GM21737 (cell line): ENCODE data around the gene NAALADL2.

Experiments used
- ATAC-seq: cut with Tn5 transposase; IDR thresholded peaks from one replicate; pipeline ENCODE4 v1.9.1; 2021; ENCODE audit warnings: mild to moderate bottlenecking, moderate library complexity; ENCODE audit not compliant: unreplicated experiment

Gene NAALADL2

DNA sequence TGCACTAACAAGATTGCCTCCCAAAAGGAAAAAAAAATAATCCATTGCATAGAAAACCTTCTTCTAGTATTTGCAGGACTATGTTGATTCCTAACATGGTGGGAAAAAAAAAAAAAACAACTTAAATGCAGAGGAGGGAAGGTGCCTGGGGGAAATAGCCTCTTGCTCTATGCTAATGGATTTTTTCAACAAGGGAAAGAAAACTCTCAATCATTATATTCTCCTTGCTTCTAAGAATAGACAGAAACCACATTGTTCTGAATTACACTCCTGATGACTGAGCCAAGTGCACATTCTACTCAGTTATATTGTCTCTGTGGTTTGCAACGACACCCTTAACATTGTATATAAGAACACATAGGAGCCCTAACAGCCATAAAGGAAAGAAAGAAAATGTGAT lies 760.2 kb downstream of the NAALADL2 start:
- no peak for ATAC-seq

DNA sequence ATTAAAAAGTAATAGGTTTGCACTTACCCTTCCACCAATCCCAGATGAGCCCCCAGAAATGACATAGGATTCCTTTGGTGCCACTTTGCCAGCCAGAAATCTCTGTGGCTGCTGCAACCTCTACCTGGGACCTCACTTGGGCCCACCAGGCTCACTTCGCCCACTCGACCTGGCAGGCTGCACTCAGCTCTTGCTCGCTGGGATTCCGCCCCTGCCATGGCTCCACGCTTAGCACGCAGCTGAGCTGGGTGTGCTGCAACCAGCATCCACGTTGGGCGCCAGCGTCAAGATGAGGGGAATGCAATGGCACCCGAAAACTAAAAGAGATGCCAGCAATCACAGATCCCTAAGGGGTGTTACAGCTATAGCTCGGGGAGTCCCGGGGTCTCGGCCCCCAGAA lies 761.0 kb downstream of the NAALADL2 start:
- no peak for ATAC-seq

DNA sequence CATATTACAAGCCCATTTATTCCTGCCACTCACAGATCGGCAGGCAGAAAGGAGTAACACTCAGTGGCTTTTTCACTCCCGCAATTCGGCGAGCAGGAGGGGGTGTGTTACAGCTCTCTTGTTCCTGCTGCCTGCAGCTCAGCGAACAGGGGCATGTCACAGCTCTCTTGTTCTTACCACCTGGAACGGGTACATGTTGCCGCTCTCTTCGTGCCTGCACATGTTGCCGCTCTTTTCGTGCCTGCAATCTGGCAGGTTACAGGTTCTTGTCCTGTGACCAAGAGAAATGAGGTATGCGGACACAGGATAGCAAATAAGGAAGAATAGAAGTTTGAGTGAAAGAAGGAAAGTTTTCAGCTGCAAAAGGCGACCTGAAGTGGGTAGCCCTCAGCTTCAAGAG lies 761.4 kb downstream of the NAALADL2 start:
- no peak for ATAC-seq

DNA sequence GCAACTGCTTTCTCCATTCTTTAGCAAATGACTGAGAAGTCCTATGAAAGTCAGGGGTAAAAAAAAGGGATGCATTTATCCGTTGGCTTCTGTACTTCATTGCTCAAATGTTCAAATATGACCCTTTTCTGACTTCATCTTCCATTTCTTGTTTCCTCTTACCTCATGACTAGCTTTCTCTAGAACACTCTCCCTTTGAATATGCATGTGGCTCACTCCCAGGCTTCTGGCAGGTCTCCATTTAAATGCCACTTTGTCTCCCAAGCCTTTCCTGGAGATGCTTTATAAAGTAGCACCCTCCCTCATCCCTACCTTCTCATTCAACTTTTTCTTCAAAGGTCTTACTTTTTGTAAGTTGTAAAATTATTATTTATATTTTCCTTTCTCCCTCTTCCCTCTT lies 781.8 kb downstream of the NAALADL2 start:
- ATAC-seq = no peak

DNA sequence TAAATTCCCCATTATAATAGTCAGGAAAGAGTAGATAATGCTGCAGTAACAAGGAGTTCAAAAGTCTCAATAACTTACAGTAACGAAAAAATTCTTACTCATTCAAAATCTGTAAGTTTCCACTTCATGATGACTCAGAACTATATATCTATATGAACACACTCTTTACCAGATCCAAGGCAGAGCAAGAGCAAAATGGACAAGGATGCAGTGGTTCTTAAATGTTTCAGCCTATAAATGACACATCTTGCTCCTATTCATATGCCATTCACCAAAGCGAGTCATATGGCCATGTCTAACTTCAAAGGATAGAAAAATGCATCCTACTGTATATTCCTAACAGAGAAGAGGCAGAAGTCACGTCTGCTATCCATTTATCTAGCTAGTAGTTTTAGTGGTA lies 787.7 kb downstream of the NAALADL2 start:
- ATAC-seq = no peak

DNA sequence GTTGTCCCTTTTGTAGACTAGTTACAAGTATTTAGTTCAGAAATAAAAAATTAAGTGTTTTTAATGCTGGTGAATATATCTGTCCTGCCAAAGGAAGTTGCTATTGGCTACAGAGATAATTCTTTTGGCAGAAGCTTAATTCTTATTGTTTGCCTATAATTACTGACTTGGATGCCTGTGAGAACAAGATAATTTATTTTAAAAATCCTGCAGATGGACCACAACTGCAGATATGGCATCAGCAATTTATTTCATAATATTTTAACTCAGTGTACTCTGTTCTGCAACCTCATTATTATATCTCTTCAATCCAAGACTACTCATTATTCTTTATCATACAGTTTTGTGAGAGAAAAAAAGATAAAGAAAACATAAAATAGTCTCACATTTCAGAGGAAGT lies 789.8 kb downstream of the NAALADL2 start:
- ATAC-seq = no peak

DNA sequence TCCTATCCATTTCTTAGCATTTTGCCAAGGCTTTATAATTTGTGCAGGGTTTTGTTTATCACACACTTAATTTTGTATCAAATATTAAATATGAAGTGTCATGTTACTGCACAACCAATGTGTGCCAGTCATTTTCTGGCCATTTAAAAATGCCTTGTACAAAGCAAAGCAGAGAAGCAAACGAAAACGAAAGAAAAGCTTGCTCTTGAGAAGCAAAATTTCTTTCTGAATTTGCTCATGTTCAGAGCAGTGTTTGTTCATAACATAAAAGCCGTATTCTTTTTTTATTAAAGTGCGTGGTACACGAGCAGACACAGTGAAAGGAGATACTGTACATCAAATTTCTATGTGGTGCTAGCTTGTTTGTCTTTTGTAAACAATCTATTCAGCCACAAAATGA lies 792.6 kb downstream of the NAALADL2 start:
- no peak for ATAC-seq

DNA sequence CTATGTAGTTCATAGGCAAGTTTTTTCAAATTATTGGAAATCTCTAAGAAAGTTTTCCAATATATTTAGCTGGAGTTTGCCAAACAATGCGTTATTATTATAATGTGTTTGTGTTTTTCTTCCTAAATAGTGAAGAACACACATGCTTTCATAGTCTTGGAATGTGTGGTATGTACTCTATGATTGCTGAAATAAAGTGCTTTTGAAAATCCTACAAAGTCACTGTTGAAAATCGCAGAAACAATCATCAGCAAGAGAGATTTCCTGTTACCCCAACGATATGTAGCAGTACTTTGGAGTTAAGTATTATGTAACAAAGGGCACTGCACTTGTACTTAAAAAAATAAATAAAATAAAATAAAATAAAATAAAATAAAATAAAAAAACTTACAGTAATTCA lies 796.2 kb downstream of the NAALADL2 start:
- ATAC-seq = no peak

DNA sequence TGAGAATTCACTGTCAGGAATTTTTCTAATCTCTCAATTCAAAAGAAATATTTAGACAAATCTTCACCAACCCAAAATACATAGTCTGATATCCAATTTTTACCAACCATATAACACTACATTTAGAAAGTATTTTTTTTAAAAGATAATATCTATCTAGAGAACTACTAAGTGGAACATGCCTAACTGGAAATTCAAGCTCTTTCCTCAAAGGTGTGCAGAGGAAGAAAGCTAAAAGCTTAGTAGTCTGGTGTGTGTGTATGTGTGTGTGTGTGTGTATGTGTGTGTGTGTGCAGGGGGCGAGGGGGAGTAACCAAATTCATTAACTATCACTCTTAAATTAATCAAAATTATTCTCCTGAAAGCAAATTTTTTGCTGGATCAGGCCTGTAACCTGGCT lies 797.3 kb downstream of the NAALADL2 start:
- ATAC-seq = no peak

DNA sequence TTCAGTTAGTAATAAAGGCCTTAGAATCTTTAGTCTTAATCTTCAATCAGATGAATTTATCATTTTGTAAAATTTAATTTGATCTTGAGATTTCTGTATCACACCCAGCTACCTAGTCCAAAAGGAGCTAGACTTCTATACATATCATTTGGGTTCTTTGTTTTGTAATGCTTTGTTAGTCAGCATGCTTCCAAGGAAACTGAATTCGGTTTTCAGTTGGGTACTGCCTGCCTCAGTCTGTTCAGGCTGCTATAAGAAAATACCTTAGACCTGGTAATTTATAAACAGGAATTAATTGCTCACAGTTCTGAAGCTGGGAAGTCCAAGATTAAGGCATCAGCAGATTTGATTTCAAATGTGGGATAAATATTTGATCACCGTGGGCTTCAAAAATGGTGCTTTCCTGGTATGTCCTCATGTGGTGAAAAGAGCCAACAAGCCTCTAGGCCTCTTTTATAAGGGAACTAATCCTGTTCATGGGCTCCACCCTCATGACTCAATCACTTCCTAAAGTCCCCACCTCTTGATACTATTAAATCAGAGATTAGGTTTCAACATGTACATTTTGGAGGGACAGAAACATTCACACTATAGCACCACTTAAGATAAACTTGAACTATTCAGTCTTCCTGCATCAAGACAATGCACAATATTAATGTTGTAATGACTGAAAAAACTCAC lies 800.7 kb downstream of the NAALADL2 start:
- no peak for ATAC-seq

DNA sequence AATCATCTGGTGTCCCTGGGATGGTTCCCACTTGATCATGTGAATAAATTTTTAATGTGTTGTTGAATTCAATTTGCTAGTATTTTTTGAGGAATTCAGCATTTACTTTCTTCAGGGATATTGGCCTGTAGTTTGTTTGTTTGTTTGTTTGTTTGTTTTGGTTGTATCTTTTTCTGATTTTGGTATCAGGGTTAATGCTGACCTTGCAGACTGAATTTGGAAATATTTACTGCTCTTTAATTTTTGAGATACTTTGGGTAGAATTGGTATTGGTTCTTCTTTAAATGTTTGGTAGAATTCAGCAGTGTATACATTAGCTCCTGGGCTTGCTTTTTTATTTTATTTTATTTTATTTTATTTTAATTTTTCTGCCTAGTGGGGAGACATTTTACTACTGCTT lies 803.7 kb downstream of the NAALADL2 start:
- ATAC-seq = no peak

DNA sequence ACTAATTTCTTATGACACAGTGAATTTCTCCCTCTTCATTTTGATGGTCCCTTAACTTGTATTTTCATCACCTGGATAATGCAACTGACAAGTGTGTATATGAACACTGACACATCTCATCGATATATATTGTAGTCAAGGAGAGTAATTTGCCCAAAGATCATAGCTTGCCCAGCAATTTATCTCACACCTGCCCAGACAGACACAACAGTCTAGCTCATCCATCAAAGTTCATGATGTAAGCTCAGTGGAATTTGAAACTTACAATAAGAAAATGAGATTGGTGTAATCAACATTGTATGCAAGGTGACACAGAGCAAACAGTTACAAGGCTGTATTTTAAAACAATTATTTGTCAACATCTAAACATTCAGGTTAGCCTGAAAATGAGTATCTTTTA lies 805.8 kb downstream of the NAALADL2 start:
- no peak for ATAC-seq

DNA sequence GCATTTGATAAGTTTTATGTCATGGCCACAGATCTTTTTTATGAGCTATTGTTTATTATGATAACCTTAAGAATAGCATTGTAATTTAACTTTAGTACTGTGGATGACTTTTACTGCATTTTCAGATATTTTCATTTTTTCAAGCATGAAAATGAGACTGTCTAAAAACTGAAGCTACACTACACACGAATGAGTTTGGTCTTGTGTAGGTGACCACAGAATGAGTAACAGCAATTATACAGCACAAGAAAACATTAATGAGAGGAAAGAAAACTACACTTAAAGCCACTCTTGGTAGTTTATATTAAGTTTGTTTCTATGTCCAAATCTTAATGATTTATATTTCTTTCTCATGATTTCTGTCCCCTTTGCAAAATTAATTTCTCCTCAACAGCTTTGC lies 809.2 kb downstream of the NAALADL2 start:
- no peak for ATAC-seq

DNA sequence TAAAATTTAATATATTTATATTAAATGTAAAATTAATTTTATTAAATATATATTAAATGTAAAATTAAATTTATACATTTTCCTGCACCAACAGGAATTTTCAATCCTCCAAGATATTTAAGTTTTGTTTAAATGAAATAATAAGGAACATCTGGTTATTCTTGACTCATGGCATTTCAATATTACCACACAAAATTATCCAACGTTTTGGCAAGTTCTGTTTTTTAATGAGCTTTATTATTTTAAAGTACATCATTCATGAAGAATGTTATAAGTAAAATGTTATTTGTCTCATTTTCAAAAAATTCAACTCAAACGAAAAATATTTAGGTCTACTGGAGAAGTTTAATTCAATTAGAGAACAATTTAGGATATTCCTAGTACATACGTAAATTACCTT lies 811.4 kb downstream of the NAALADL2 start:
- ATAC-seq = no peak

DNA sequence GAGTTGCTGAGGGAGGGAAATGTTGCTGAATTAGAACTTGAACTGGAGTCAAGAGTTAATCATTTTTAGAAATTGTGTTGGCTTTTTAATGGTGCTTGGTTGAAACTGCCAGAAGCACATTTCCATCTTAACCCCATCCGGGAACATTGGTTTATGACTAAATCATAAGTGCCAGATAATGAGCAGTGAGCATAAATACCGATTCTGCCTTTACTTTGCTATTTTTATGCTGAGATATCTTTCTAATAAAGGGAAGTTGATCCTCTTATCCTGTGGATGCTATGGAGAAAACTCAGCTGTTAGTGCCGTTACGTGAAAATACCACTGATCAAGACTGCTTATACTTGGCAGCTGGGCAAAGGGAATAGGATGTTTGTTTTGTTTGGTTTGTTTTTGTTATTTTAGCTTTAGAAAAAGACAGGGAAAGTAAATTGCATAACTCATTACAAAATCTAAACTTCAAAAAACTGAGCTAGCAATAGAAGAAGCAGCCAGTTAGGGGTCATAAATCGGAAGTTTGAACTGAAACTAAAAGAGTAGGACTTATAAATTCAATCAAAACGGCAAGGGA lies 813.1 kb downstream of the NAALADL2 start:
- no peak for ATAC-seq

DNA sequence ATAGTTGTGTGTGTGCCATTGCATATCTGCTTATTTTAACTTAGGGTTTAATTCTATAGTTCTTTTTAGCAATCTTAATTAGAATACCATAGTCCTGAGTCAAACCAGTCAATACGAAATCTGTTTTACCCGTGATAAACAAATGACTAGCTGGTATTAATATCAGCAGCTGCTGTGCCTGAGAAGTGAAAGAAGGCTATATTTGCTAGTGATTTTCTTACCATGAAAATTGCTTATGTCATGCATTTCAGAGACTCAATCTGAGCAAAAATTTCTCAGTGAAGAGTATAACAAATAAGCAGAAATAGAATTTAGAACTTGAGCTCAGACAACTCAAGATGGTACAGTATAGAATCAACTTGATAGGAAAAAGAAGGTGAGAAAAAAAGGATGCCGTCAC lies 820.4 kb downstream of the NAALADL2 start:
- no peak for ATAC-seq

DNA sequence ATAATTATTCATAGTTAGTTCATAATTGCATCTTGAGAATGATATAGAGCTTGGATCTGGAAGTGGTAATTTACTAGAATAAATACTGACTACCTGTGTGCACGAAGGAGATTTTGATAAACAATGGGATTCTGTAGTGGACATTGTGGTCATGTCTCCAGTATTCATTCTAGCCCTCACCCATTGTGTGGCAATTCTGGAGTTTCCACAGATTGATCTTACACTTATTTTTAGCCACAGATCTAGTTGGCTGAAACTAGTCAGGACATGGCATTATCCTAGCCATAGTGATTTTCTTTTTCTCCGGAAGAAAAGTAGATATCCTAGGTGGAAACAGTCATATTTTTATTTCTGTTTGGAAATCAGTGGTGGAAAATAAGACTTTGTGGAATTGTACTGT lies 833.1 kb downstream of the NAALADL2 start:
- no peak for ATAC-seq

DNA sequence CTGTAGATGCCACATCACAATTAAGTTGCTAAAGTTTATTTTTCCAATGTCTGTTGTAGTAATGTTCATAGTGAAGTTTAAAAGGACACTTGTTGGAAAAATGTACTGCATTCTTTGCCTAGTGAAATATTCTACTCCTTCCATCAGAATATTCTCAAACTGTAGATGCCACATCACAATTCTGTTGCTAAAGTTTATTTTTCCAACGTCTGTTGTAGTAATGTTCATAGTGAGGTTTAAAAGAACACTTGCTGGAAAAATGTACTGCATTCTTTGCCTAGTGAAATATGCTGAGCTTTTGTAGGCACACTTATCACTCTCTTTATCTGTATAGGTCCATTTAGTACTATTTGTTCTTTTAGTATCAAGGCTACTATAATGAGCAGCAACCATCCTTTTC lies 836.1 kb downstream of the NAALADL2 start:
- ATAC-seq = no peak

DNA sequence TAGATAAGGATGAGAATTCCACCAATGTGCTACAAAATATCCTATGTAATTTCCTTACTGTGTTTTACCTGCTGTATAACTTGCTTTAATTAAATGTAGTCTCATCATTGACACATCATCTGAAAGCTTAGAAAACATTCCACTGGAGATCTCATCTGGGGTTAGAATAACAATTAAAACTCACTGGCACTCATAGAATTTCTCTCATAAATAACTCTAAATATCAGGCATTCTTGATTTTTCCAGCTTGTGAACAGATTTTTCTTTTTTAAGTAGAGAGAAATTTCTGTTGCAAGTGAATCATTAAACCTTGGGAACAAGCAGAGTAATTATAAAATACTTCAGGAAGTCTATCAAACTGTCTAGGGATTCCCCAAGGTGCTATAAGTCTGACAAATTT lies 843.8 kb downstream of the NAALADL2 start:
- no peak for ATAC-seq

DNA sequence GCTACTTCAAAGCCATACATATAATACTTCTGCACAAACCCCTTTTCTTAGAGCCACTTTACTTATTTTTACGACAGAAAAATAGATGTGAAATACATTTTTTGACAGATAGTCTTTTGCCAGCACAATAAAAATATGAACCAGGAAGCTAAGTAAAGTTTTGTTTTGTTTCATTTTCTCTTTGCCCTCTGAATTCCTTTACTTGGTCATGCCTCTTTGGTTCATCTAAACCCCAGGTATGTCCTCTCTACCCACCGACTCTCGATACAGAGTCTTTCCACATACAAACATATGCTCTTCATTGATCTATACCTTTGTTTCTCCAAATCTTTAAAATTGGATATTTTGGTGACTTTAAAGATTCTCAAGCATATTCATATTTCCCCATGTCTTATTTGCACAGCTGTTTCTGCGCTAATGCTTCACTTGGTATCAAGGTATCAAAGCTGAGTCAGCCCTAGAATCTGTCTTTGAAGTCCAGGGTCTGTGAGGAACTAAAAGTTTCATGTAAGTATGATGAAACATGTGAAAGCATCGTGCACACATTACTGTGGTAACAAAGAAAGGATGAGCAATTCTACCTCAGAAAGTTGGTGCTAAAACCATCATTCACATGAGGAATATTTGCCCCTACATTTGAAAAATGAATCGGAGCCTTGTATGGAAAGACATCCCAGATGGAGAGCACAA lies 845.4 kb downstream of the NAALADL2 start:
- ATAC-seq = no peak

DNA sequence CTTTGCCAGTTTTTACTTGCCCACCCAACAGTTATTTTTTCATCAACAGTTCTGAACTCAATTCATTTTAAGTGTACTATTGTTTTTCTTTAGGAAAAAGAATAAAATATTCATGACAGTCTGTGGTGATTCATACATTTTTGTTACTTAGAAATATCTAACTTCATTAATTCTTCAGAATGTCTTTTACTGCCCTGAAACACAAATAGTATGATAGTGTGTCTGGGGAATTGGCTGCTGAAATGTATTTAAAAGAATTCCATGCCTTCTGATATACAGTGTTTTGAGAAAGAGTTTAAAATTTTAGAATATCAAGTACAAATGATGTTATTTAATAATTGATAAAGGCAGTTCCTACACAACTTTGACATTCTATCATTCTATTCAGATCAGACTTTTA lies 854.1 kb downstream of the NAALADL2 start:
- no peak for ATAC-seq

DNA sequence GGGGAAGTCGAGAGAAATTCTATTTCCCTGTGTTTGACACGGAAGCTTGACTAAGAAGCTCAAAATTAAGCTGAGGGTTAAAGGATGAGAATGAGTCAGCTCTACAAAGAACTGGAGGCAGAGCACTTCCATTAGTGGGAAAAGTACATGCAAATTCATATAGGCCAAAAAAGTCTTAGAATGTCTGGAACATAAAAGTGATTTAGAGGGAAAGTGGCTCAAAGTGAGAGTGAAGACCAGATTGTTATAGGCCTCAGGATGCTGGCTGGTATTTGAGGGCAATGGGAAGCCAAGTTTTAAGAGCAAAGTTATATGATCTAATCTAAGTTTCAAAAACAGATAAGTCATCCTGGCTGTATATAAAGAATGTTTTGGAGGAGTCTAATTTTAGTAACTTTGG lies 857.3 kb downstream of the NAALADL2 start:
- no peak for ATAC-seq

DNA sequence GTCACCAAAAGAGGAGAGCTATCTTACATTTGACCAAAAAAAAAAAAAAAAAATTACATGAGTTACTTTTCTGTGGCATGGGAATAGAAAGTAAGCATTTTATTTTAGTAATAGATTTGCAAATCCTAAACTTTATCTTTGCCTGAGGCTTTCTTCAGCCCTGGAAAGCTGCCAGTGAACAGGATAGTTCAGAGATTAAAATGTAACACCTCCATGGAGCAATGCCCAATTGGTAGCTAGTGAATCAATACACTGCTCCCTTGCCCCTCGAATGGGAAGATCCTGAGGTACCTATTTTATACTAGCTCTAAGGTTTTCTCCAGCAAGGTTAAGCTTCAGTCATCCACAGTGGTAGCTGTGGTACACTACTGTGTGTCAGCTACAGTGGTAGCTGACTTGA lies 867.1 kb downstream of the NAALADL2 start:
- no peak for ATAC-seq
